ENCODE results near the gene PINK1.

The PINK1 gene

GRCh38 chr1:20660847-20661206 lies 27.6 kb downstream of the PINK1 start:
- H4K8ac ChIP-seq (ENCODE audit: low read depth, low read length) = no peak overlapping the region
- DNase-seq (ENCODE audit: low spot score) = no peak
- H2BK12ac ChIP-seq (ENCODE audit: low read length) = no peak overlapping the region
- no peak overlapping the region for H4K91ac ChIP-seq (ENCODE audit: low read depth, low read length, poor library complexity)
- H3K4me1 ChIP-seq (ENCODE audit: control insufficient read depth in 2 of 2, insufficient read depth in 1 of 2, low read depth in 1 of 2, low read length in 2 of 2) = peaks cover 8 to 11% of the 10 kb centered on the region in 2 donors
- H3K23ac ChIP-seq (ENCODE audit: low read depth, low read length, poor library complexity) = peak overlapping the region; percentile 99
- H2BK120ac ChIP-seq (ENCODE audit: low read depth, low read length) = no peak overlapping the region
- peaks cover 18 to 41% of the 10 kb centered on the region in 2 donors for H3K36me3 ChIP-seq (replicated peaks in 1 of 2; ENCODE audit: control insufficient read depth in 2 of 2, insufficient read depth in 2 of 2, low read length in 2 of 2)
- no peak overlapping the region for H3K27ac ChIP-seq (replicated peaks; ENCODE audit: low read length)
- peak overlapping the region; percentile 49 for H2AK5ac ChIP-seq (ENCODE audit: low read depth, low read length)
- WGBS, 2 donors (ENCODE audit: extremely low coverage in 2 of 2, insufficient read length in 2 of 2, insufficient replicate concordance in 1 of 2) = no CpG with 5 or more reads among the region's 20 CpGs
- H3K14ac ChIP-seq (ENCODE audit: low read length) = peak overlapping the region; percentile 83
- H3K79me1 ChIP-seq (ENCODE audit: low read depth, low read length) = peaks cover 8% of the 10 kb centered on the region
- peak overlapping the region; percentile 75 for H3K4me2 ChIP-seq (ENCODE audit: insufficient read depth, low read length, poor library complexity, severe bottlenecking)
- no peaks in the 10 kb centered on the region for H3K9me3 ChIP-seq (replicated peaks in 1 of 2; ENCODE audit: control insufficient read depth in 2 of 2, insufficient read depth in 1 of 2, low read depth in 1 of 2, low read length in 2 of 2)
- H3K18ac ChIP-seq (ENCODE audit: low read length) = peak overlapping the region; percentile 91
- no peak overlapping the region for H3K4ac ChIP-seq (ENCODE audit: low read length)
- H2BK5ac ChIP-seq (ENCODE audit: low read length) = peak overlapping the region; percentile 45
- H3K27me3 ChIP-seq (ENCODE audit: control insufficient read depth in 3 of 3, insufficient read depth in 3 of 3, low read depth in 1 of 3, low read length in 3 of 3) = no peaks in the 10 kb centered on the region
- peak overlapping the region; percentile 88 to 98 for H3K4me3 ChIP-seq (ENCODE audit: low read length in 2 of 2)
- peak overlapping the region; percentile 86 for H2AFZ ChIP-seq (ENCODE audit: low read length)
- peak overlapping the region; percentile 95 for H3K9ac ChIP-seq (ENCODE audit: low read depth, low read length, poor library complexity)
- H2BK15ac ChIP-seq (ENCODE audit: low read length) = no peak overlapping the region

GRCh38 chr1:20661207-20662109 lies 28.2 kb downstream of the PINK1 start, which contains the start of gene DDOST:
DDOST (minus strand) TSS chr1:20661369; CDS start chr1:20661350, 19 bp downstream.
- Histone ChIP-seq H3K27ac (replicated peaks; ENCODE audit: low read length) (peak within 1 kb of the TSS; percentile 60), H2BK12ac (ENCODE audit: low read length) (no peak within 1 kb of the TSS), H4K91ac (ENCODE audit: low read depth, low read length, poor library complexity) (no peak within 1 kb of the TSS), H3K23ac (ENCODE audit: low read depth, low read length, poor library complexity) (peak within 1 kb of the TSS; percentile 99), H2AFZ (ENCODE audit: low read length) (peak within 1 kb of the TSS; percentile 86), H3K9me3 (replicated peaks in 1 of 2; ENCODE audit: control insufficient read depth in 2 of 2, insufficient read depth in 1 of 2, low read depth in 1 of 2, low read length in 2 of 2) (no peaks in the 10 kb centered on the region), H3K4me1 (ENCODE audit: control insufficient read depth in 2 of 2, insufficient read depth in 1 of 2, low read depth in 1 of 2, low read length in 2 of 2) (peaks cover 8 to 11% of the 10 kb centered on the region in 2 donors), H2BK120ac (ENCODE audit: low read depth, low read length) (no peak within 1 kb of the TSS), H2BK15ac (ENCODE audit: low read length) (no peak within 1 kb of the TSS), H3K36me3 (replicated peaks in 1 of 2; ENCODE audit: control insufficient read depth in 2 of 2, insufficient read depth in 2 of 2, low read length in 2 of 2) (peaks cover 12 to 35% of the 10 kb centered on the region in 2 donors), H3K27me3 (ENCODE audit: control insufficient read depth in 3 of 3, insufficient read depth in 3 of 3, low read depth in 1 of 3, low read length in 3 of 3) (no peaks in the 10 kb centered on the region), H2AK5ac (ENCODE audit: low read depth, low read length) (peak within 1 kb of the TSS; percentile 49), H3K14ac (ENCODE audit: low read length) (peak within 1 kb of the TSS; percentile 83), H3K9ac (ENCODE audit: low read depth, low read length, poor library complexity) (peak within 1 kb of the TSS; percentile 97), H3K18ac (ENCODE audit: low read length) (peak within 1 kb of the TSS; percentile 96), H3K4me3 (ENCODE audit: low read length in 2 of 2) (peak within 1 kb of the TSS; percentile 88 to 98), H3K79me1 (ENCODE audit: low read depth, low read length) (peaks cover 8% of the 10 kb centered on the region), H3K4me2 (ENCODE audit: insufficient read depth, low read length, poor library complexity, severe bottlenecking) (peak within 1 kb of the TSS; percentile 85), H3K4ac (ENCODE audit: low read length) (no peak within 1 kb of the TSS), H4K8ac (ENCODE audit: low read depth, low read length) (peak within 1 kb of the TSS; percentile 44), H2BK5ac (ENCODE audit: low read length) (peak within 1 kb of the TSS; percentile 45)
- no CpG with 5 or more reads among the region's 58 CpGs for WGBS, 2 donors (ENCODE audit: extremely low coverage in 2 of 2, insufficient read length in 2 of 2, insufficient replicate concordance in 1 of 2)
- DNase-seq (ENCODE audit: low spot score) = peak; percentile 97

GRCh38 chr1:20662110-20662475 lies 28.8 kb downstream of the PINK1 start:
- H3K23ac ChIP-seq (ENCODE audit: low read depth, low read length, poor library complexity) = no peak overlapping the region
- H2AFZ ChIP-seq (ENCODE audit: low read length) = peak overlapping the region; percentile 82
- WGBS, 2 donors (ENCODE audit: extremely low coverage in 2 of 2, insufficient read length in 2 of 2, insufficient replicate concordance in 1 of 2) = no CpG with 5 or more reads among the region's 7 CpGs
- peak overlapping the region; percentile 84 for H4K8ac ChIP-seq (ENCODE audit: low read depth, low read length)
- H3K4ac ChIP-seq (ENCODE audit: low read length) = no peak overlapping the region
- H3K9me3 ChIP-seq (replicated peaks in 1 of 2; ENCODE audit: control insufficient read depth in 2 of 2, insufficient read depth in 1 of 2, low read depth in 1 of 2, low read length in 2 of 2) = no peaks in the 10 kb centered on the region
- H3K27me3 ChIP-seq (ENCODE audit: control insufficient read depth in 3 of 3, insufficient read depth in 3 of 3, low read depth in 1 of 3, low read length in 3 of 3) = no peaks in the 10 kb centered on the region
- H3K36me3 ChIP-seq (replicated peaks in 1 of 2; ENCODE audit: control insufficient read depth in 2 of 2, insufficient read depth in 2 of 2, low read length in 2 of 2) = peaks cover 12 to 28% of the 10 kb centered on the region in 2 donors
- H3K4me3 ChIP-seq (ENCODE audit: low read length in 2 of 2) = peak overlapping the region; percentile 88 to 93
- H3K27ac ChIP-seq (replicated peaks; ENCODE audit: low read length) = no peak overlapping the region
- H3K79me1 ChIP-seq (ENCODE audit: low read depth, low read length) = peaks cover 6% of the 10 kb centered on the region
- H3K4me2 ChIP-seq (ENCODE audit: insufficient read depth, low read length, poor library complexity, severe bottlenecking) = peak overlapping the region; percentile 85
- H2BK12ac ChIP-seq (ENCODE audit: low read length) = no peak overlapping the region
- H3K14ac ChIP-seq (ENCODE audit: low read length) = no peak overlapping the region
- H2AK5ac ChIP-seq (ENCODE audit: low read depth, low read length) = peak overlapping the region; percentile 16
- no peak overlapping the region for H2BK5ac ChIP-seq (ENCODE audit: low read length)
- peak overlapping the region; percentile 97 for H3K9ac ChIP-seq (ENCODE audit: low read depth, low read length, poor library complexity)
- H3K18ac ChIP-seq (ENCODE audit: low read length) = no peak overlapping the region
- no peak overlapping the region for H2BK15ac ChIP-seq (ENCODE audit: low read length)
- H3K4me1 ChIP-seq (ENCODE audit: control insufficient read depth in 2 of 2, insufficient read depth in 1 of 2, low read depth in 1 of 2, low read length in 2 of 2) = peaks cover 8 to 11% of the 10 kb centered on the region in 2 donors
- DNase-seq (ENCODE audit: low spot score) = no peak
- no peak overlapping the region for H4K91ac ChIP-seq (ENCODE audit: low read depth, low read length, poor library complexity)
- no peak overlapping the region for H2BK120ac ChIP-seq (ENCODE audit: low read depth, low read length)

- peak overlapping the region; percentile 67 for H2AFZ ChIP-seq (ENCODE audit: low read length)
- no peak overlapping the region for H3K14ac ChIP-seq (ENCODE audit: low read length)
- H2BK120ac ChIP-seq (ENCODE audit: low read depth, low read length) = no peak overlapping the region
- H3K4me1 ChIP-seq (ENCODE audit: control insufficient read depth in 2 of 2, insufficient read depth in 1 of 2, low read depth in 1 of 2, low read length in 2 of 2) = peaks cover 8 to 11% of the 10 kb centered on the region in 2 donors
- H3K4me2 ChIP-seq (ENCODE audit: insufficient read depth, low read length, poor library complexity, severe bottlenecking) = no peak overlapping the region
- H2BK12ac ChIP-seq (ENCODE audit: low read length) = no peak overlapping the region
- no peak overlapping the region for H3K4me3 ChIP-seq (ENCODE audit: low read length in 2 of 2)
- no peak overlapping the region for H2BK15ac ChIP-seq (ENCODE audit: low read length)
- DNase-seq (ENCODE audit: low spot score) = no peak
- H3K36me3 ChIP-seq (replicated peaks in 1 of 2; ENCODE audit: control insufficient read depth in 2 of 2, insufficient read depth in 2 of 2, low read length in 2 of 2) = peaks cover 6 to 16% of the 10 kb centered on the region in 2 donors
- H3K9ac ChIP-seq (ENCODE audit: low read depth, low read length, poor library complexity) = no peak overlapping the region
- H3K23ac ChIP-seq (ENCODE audit: low read depth, low read length, poor library complexity) = no peak overlapping the region
- peaks cover 5% of the 10 kb centered on the region for H3K79me1 ChIP-seq (ENCODE audit: low read depth, low read length)
- no peaks in the 10 kb centered on the region for H3K27me3 ChIP-seq (ENCODE audit: control insufficient read depth in 3 of 3, insufficient read depth in 3 of 3, low read depth in 1 of 3, low read length in 3 of 3)
- H3K27ac ChIP-seq (replicated peaks; ENCODE audit: low read length) = no peak overlapping the region
- no CpG with 5 or more reads among the region's 1 CpG for whole genome bisulfite sequencing, 2 donors (ENCODE audit: extremely low coverage in 2 of 2, insufficient read length in 2 of 2, insufficient replicate concordance in 1 of 2)
- H2BK5ac ChIP-seq (ENCODE audit: low read length) = no peak overlapping the region
- peaks cover 0 to 3% of the 10 kb centered on the region in 2 donors for H3K9me3 ChIP-seq (replicated peaks in 1 of 2; ENCODE audit: control insufficient read depth in 2 of 2, insufficient read depth in 1 of 2, low read depth in 1 of 2, low read length in 2 of 2)
- H3K18ac ChIP-seq (ENCODE audit: low read length) = no peak overlapping the region
- no peak overlapping the region for H3K4ac ChIP-seq (ENCODE audit: low read length)
- no peak overlapping the region for H4K8ac ChIP-seq (ENCODE audit: low read depth, low read length)
- H4K91ac ChIP-seq (ENCODE audit: low read depth, low read length, poor library complexity) = no peak overlapping the region
- no peak overlapping the region for H2AK5ac ChIP-seq (ENCODE audit: low read depth, low read length)
Measured at GRCh38 chr1:20663365-20663764, 30.1 kb downstream of the PINK1 start.
